Measurements from ENCODE around the gene PANK4.

Gene PANK4

DNA sequence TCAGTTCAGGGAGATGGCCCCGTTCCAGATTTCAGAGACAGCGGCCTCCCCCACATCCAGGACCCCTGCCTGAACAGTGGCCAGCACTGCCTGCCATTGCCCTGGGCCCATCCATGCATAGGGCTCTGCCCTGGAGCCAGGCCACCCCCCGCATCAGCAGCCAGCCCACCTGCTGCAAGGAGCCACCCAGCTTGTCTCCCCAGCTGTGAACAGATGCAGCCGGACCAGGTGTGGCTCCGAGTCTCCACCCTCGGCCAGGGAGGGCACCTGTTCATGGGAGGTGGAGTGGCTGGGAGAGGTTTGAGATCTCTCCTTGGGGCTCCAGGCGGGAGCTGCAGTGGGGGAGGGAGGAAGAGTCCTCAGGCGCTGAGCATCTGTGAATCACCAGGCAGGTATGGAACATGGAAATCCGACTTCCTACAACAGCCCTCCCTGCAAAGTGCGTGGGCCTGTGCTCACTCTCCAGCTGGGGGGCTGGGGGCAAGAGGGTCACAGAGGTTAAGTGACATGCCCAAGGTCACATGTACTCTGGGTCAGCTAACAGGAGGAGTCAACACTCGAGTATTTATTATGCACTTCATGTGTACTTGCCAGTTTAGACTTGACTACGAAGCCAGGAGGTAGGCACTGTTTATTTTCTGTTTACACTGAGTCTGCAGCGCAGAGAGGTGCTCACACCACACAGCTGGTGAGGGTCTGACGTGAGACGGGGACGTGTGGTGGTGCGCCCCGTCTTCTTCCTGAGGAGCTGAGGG lies 8.5 kb upstream of the PANK4 start:
- DNase-seq = no peak
- 64% methylated on average over 16 of the region's 18 CpGs for WGBS (ENCODE audit: insufficient coverage)
- H3K27me3 ChIP-seq (replicated peaks in 2 of 5; ENCODE audit: control insufficient read depth in 4 of 5, insufficient read depth in 5 of 5, low read length in 4 of 5) = peaks cover 0 to 73% (median 4%) of the 10 kb centered on the region in 5 experiments
- no peak overlapping the region for H3K4me3 ChIP-seq (ENCODE audit: control insufficient read depth in 1 of 7, extremely low read depth in 1 of 7, insufficient read depth in 4 of 7, low read depth in 2 of 7, low read length in 6 of 7)
- peaks cover 0 to 27% (median 23%) of the 10 kb centered on the region in 4 experiments for H3K4me1 ChIP-seq (ENCODE audit: control extremely low read depth in 1 of 4, control insufficient read depth in 4 of 4, insufficient read depth in 4 of 4, low read length in 3 of 4)
- no peak overlapping the region for H3K27ac ChIP-seq (ENCODE audit: insufficient read depth in 1 of 2, low read depth in 1 of 2, low read length in 2 of 2, poor library complexity in 1 of 2, severe bottlenecking in 2 of 2)
- no peaks in the 10 kb centered on the region for H3K9me3 ChIP-seq (ENCODE audit: control extremely low read depth in 1 of 5, control insufficient read depth in 4 of 5, insufficient read depth in 2 of 5, low read depth in 1 of 5, low read length in 4 of 5)
- H3K36me3 ChIP-seq (ENCODE audit: control insufficient read depth in 4 of 4, insufficient read depth in 4 of 4, low read length in 3 of 4) = no peaks in the 10 kb centered on the region
- ChIA-PET CTCF (interaction anchor here (8.5 kb wide), 1 partner anchor 11 kb away, joined by 52 read pairs; no protein-coding TSS in a partner anchor), POLR2A (interaction anchor here (1.2 kb wide), 1 partner anchor 9 kb away, joined by 4 read pairs; the partner anchor contains the start of gene PANK4)

DNA sequence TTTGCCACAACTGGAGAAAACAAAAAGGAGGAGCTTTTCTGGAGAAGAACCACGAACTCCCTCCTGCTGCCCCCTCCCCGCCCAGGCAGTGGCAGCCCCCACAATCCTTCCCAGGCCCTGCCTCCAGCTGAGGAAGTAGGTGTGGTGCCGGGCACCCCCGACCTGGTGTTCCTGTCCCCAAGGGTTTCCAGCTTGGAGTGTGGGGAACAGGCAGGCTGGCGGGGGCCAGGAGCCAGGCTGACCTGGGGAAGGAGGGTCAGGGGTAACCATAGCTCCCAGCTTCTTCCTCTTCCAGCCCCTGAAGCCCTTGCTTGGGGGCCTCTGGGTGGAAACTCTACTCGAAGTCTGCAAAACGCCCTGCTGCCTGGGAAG lies 7.9 kb upstream of the PANK4 start:
- Histone ChIP-seq H3K27ac (ENCODE audit: insufficient read depth in 1 of 2, low read depth in 1 of 2, low read length in 2 of 2, poor library complexity in 1 of 2, severe bottlenecking in 2 of 2) (no peak overlapping the region), H3K4me1 (ENCODE audit: control extremely low read depth in 1 of 4, control insufficient read depth in 4 of 4, insufficient read depth in 4 of 4, low read length in 3 of 4) (peaks cover 0 to 29% (median 27%) of the 10 kb centered on the region in 4 experiments), H3K27me3 (replicated peaks in 2 of 5; ENCODE audit: control insufficient read depth in 4 of 5, insufficient read depth in 5 of 5, low read length in 4 of 5) (peaks cover 0 to 74% (median 5%) of the 10 kb centered on the region in 5 experiments), H3K9me3 (ENCODE audit: control extremely low read depth in 1 of 5, control insufficient read depth in 4 of 5, insufficient read depth in 2 of 5, low read depth in 1 of 5, low read length in 4 of 5) (no peaks in the 10 kb centered on the region), H3K36me3 (ENCODE audit: control insufficient read depth in 4 of 4, insufficient read depth in 4 of 4, low read length in 3 of 4) (no peaks in the 10 kb centered on the region), H3K4me3 (ENCODE audit: control insufficient read depth in 1 of 7, extremely low read depth in 1 of 7, insufficient read depth in 4 of 7, low read depth in 2 of 7, low read length in 6 of 7) (no peak overlapping the region)
- 0% methylated on average over 2 of the region's 7 CpGs for WGBS (ENCODE audit: insufficient coverage)
- no peak for DNase-seq
- ChIA-PET POLR2A (interaction anchor here (1.2 kb wide), 1 partner anchor 8 kb away, joined by 4 read pairs; the partner anchor contains the start of gene PANK4), CTCF (interaction anchor here (8.5 kb wide), 1 partner anchor 12 kb away, joined by 52 read pairs; no protein-coding TSS in a partner anchor)

DNA sequence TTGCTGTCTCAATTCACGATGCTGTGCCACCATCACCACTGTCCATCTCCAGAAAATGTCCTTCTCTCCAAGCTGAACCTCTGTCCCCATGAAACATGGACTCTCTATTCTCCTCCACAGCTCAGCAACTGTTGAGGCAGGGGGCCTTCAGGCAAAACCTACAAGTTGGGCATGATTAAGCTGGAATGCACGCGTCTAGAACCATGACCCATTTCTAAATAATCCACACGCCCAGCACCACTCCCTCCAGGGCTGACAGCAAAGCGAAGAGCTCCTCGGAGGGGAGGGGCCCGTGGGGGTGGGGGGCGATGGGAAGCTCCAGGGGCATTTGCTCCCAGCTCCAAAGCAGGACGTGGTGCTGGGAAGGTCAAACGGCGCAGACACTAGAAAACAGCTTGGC lies 7.0 kb upstream of the PANK4 start:
- CTCF ChIA-PET = interaction anchor here (1.0 to 8.5 kb wide), 3 partner anchors 13 to 28 kb away, joined by 3 to 52 read pairs (median 3); no protein-coding TSS in a partner anchor
- H3K36me3 ChIP-seq (ENCODE audit: control insufficient read depth in 4 of 4, insufficient read depth in 4 of 4, low read length in 3 of 4) = no peaks in the 10 kb centered on the region
- H3K9me3 ChIP-seq (ENCODE audit: control extremely low read depth in 1 of 5, control insufficient read depth in 4 of 5, insufficient read depth in 2 of 5, low read depth in 1 of 5, low read length in 4 of 5) = no peaks in the 10 kb centered on the region
- peaks cover 0 to 74% (median 7%) of the 10 kb centered on the region in 5 experiments for H3K27me3 ChIP-seq (replicated peaks in 2 of 5; ENCODE audit: control insufficient read depth in 4 of 5, insufficient read depth in 5 of 5, low read length in 4 of 5)
- WGBS (ENCODE audit: insufficient coverage) = 94% methylated on average over 10 of the region's 11 CpGs
- no peak for DNase-seq
- no peak overlapping the region for H3K27ac ChIP-seq (ENCODE audit: insufficient read depth in 1 of 2, low read depth in 1 of 2, low read length in 2 of 2, poor library complexity in 1 of 2, severe bottlenecking in 2 of 2)
- no peak overlapping the region for H3K4me3 ChIP-seq (ENCODE audit: control insufficient read depth in 1 of 7, extremely low read depth in 1 of 7, insufficient read depth in 4 of 7, low read depth in 2 of 7, low read length in 6 of 7)
- peaks cover 0 to 38% (median 35%) of the 10 kb centered on the region in 4 experiments for H3K4me1 ChIP-seq (ENCODE audit: control extremely low read depth in 1 of 4, control insufficient read depth in 4 of 4, insufficient read depth in 4 of 4, low read length in 3 of 4)
- POLR2A ChIA-PET = no interaction called here

DNA sequence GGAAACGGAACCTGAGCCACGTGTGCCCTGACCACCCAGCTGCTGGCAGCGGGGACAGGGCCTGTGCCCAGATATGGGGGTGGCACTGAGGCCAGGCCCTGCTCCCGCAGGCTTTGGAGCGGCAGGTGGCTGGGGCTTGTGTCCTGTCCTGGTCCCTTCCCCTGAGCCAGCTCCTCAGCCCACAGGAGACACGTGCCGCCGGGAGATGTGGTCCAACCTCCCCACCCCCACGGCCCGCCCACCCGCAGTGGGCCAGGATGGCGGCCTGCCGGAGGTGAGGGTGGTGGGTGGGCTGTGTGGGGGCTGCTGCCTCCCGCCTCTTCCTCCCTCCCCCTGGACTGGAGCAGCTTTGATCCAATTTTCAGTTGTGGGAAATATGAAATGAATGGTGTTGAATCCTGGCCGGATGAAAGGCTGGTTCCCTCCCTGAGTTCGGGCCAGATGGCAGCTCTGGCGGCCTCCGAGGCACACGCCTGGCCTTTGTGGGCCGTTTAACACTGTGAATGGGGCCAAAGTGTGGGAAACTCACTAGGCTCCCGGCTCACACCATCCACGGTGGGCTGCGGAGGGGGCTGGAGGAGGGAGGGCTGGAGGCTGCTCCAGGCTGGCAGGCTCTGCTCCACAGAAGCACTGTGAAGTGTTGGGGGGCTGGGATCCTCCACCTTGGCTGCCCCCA lies 6.2 kb upstream of the PANK4 start:
- Histone ChIP-seq H3K4me1 (ENCODE audit: control extremely low read depth in 1 of 4, control insufficient read depth in 4 of 4, insufficient read depth in 4 of 4, low read length in 3 of 4) (peaks cover 0 to 38% (median 35%) of the 10 kb centered on the region in 4 experiments), H3K9me3 (ENCODE audit: control extremely low read depth in 1 of 5, control insufficient read depth in 4 of 5, insufficient read depth in 2 of 5, low read depth in 1 of 5, low read length in 4 of 5) (no peaks in the 10 kb centered on the region), H3K4me3 (ENCODE audit: control insufficient read depth in 1 of 7, extremely low read depth in 1 of 7, insufficient read depth in 4 of 7, low read depth in 2 of 7, low read length in 6 of 7) (no peak overlapping the region), H3K36me3 (ENCODE audit: control insufficient read depth in 4 of 4, insufficient read depth in 4 of 4, low read length in 3 of 4) (no peaks in the 10 kb centered on the region), H3K27me3 (replicated peaks in 2 of 5; ENCODE audit: control insufficient read depth in 4 of 5, insufficient read depth in 5 of 5, low read length in 4 of 5) (peaks cover 0 to 77% (median 10%) of the 10 kb centered on the region in 5 experiments), H3K27ac (ENCODE audit: insufficient read depth in 1 of 2, low read depth in 1 of 2, low read length in 2 of 2, poor library complexity in 1 of 2, severe bottlenecking in 2 of 2) (no peak overlapping the region)
- ChIA-PET CTCF (interaction anchor here (0.9 to 8.5 kb wide), 4 partner anchors 8 to 338 kb away, joined by 3 to 52 read pairs (median 4); partner anchors contain the start of gene FAAP20), POLR2A (no interaction called here)
- no peak for DNase-seq
- 95% methylated on average over 14 of the region's 23 CpGs for WGBS (ENCODE audit: insufficient coverage)

DNA sequence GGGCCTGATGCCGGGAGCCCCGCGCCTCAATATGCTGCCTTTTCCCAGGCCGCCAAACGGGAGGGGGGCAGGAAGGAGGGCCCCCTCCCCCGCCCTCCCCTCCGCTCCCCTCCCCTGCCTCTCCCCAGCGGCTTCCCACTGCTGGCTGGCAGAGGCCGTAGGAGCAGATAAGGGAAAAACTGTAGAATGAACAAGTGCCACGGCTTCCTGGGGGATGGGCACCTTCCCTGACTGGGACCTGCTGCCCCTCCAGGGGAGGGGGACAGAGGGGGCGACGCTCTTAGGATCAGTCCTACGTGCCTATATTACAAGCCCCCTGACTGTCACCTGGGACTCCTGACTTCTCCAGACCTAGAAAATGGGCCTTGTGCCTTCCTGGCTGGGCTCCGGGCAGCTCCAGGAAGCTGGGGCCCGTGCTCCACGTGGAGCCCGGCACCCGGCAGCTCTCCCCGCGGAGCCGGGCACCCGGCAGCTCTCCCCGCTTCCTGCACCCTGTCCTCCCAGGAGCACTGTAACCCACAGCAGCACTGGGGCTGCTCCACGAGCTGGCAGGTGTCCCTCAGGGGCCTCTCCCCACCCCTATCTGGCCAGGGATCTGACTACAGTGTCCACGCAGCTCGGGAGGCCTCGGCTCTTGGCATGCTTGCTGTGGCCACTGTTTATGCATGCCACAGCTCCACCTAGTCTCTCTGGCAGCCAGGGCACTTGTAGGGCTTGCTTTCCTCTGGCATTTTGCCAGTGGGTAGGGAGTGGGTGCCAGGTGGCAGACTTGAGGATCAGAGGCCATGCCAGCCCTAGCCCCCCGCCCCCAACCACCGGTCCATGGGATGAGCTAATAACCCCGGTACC lies 4.3 kb upstream of the PANK4 start:
- Histone ChIP-seq H3K4me1 (ENCODE audit: control extremely low read depth in 1 of 4, control insufficient read depth in 4 of 4, insufficient read depth in 4 of 4, low read length in 3 of 4) (peaks cover 0 to 48% (median 43%) of the 10 kb centered on the region in 4 experiments), H3K27ac (ENCODE audit: insufficient read depth in 1 of 2, low read depth in 1 of 2, low read length in 2 of 2, poor library complexity in 1 of 2, severe bottlenecking in 2 of 2) (no peak overlapping the region), H3K9me3 (ENCODE audit: control extremely low read depth in 1 of 5, control insufficient read depth in 4 of 5, insufficient read depth in 2 of 5, low read depth in 1 of 5, low read length in 4 of 5) (no peaks in the 10 kb centered on the region), H3K36me3 (ENCODE audit: control insufficient read depth in 4 of 4, insufficient read depth in 4 of 4, low read length in 3 of 4) (no peaks in the 10 kb centered on the region), H3K27me3 (replicated peaks in 2 of 5; ENCODE audit: control insufficient read depth in 4 of 5, insufficient read depth in 5 of 5, low read length in 4 of 5) (peaks cover 0 to 71% (median 10%) of the 10 kb centered on the region in 5 experiments), H3K4me3 (ENCODE audit: control insufficient read depth in 1 of 7, extremely low read depth in 1 of 7, insufficient read depth in 4 of 7, low read depth in 2 of 7, low read length in 6 of 7) (peak overlapping the region in 2 of 7 experiments; percentile 51 to 65)
- POLR2A ChIA-PET = interaction anchor here (0.5 to 3.1 kb wide), 3 partner anchors 17 to 1526 kb away, joined by 3 to 11 read pairs (median 4); no protein-coding TSS in a partner anchor
- DNase-seq = peak in 2 of 3 donors; percentile 52 to 59
- 14% methylated on average over 23 of the region's 30 CpGs for WGBS (ENCODE audit: insufficient coverage)
- CTCF ChIA-PET = interaction anchor here (0.9 to 8.5 kb wide), 4 partner anchors 9 to 115 kb away, joined by 3 to 52 read pairs (median 8); no protein-coding TSS in a partner anchor

DNA sequence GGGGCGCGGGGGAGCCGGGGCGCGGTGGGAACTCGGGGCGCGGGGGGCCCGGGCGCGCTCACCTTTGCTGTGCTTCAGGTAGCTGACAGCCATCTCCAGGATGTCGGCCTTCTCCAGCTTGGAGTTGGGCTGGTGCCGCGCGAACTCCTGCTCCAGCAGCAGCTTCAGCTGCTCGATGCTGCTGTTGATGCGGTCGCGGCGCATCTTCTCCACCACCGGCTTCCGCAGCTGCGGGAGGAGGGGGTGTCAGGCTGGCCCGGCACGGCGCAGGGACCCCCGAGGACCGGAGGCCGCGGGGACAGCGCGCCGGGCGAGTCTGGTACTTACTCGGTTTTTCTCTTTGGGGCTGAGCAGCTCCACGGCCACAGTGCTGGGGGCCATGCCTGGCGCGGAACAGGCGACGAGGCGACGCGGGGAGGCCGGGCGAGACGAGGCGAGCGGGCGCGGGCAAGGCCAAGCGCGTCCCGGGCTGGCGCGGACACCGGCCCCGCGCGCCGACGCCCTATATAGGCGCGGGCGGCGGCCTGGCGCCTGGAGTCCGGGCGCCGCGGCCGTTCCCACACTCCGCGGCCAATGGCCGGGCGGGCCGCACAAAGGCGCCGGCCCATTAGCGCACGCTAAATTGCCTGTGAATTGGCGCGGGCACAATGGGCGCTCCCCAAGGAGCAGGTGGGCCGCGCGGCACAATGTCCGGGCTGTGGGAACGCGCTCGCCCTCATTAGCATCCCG lies 3.6 kb upstream of the PANK4 start, which contains the start of gene HES5:
Gene HES5 (minus strand): TSS at position 480 of the 729 bp plus-strand sequence. CDS start 99 bp downstream, at position 381.
- peak in 1 of 3 donors; percentile 29 for DNase-seq
- ChIA-PET POLR2A (interaction anchor here (0.5 to 3.1 kb wide), 3 partner anchors 16 to 1525 kb away, joined by 4 to 11 read pairs (median 4); no protein-coding TSS in a partner anchor), CTCF (interaction anchor here (1.0 to 8.5 kb wide), 4 partner anchors 10 to 114 kb away, joined by 3 to 52 read pairs (median 8); no protein-coding TSS in a partner anchor)
- whole genome bisulfite sequencing (ENCODE audit: insufficient coverage) = under 1% methylated on average over 90 of the region's 91 CpGs
- Histone ChIP-seq H3K4me1 (ENCODE audit: control extremely low read depth in 1 of 4, control insufficient read depth in 4 of 4, insufficient read depth in 4 of 4, low read length in 3 of 4) (peaks cover 0 to 54% (median 49%) of the 10 kb centered on the region in 4 experiments), H3K27me3 (replicated peaks in 2 of 5; ENCODE audit: control insufficient read depth in 4 of 5, insufficient read depth in 5 of 5, low read length in 4 of 5) (peaks cover 0 to 65% (median 10%) of the 10 kb centered on the region in 5 experiments), H3K9me3 (ENCODE audit: control extremely low read depth in 1 of 5, control insufficient read depth in 4 of 5, insufficient read depth in 2 of 5, low read depth in 1 of 5, low read length in 4 of 5) (no peaks in the 10 kb centered on the region), H3K36me3 (ENCODE audit: control insufficient read depth in 4 of 4, insufficient read depth in 4 of 4, low read length in 3 of 4) (no peaks in the 10 kb centered on the region), H3K27ac (ENCODE audit: insufficient read depth in 1 of 2, low read depth in 1 of 2, low read length in 2 of 2, poor library complexity in 1 of 2, severe bottlenecking in 2 of 2) (no peak within 1 kb of the TSS), H3K4me3 (ENCODE audit: control insufficient read depth in 1 of 7, extremely low read depth in 1 of 7, insufficient read depth in 4 of 7, low read depth in 2 of 7, low read length in 6 of 7) (peak within 1 kb of the TSS in 6 of 7 experiments; percentile 3 to 65 (median 43))
